Measurements from ENCODE around the gene ATP5F1D.
A peak's percentile ranks its signal among the peaks of the same experiment; 100 is the strongest.

Gene ATP5F1D

GRCh38 chr19:1248786-1249297 is 7.3 kb downstream of the ATP5F1D start:
- Mint-ChIP-seq H3K27me3 (no peaks in the 10 kb centered on the region), H3K4me3 (peak overlapping the region; percentile 72)

GRCh38 chr19:1249298-1249989 is 7.9 kb downstream of the ATP5F1D start:
- H3K4me1 Mint-ChIP-seq = peaks cover 9% of the 10 kb centered on the region
- H3K27me3 Mint-ChIP-seq = no peaks in the 10 kb centered on the region
- H3K36me3 Mint-ChIP-seq = no peaks in the 10 kb centered on the region
- H3K9me3 Mint-ChIP-seq = no peaks in the 10 kb centered on the region
- H3K4me3 Mint-ChIP-seq = peak overlapping the region; percentile 83
- H3K27ac Mint-ChIP-seq = peak overlapping the region; percentile 91

More at GRCh38 chr19:1248786-1249297, 7.3 kb downstream of the ATP5F1D start:
- H3K27ac Mint-ChIP-seq = no peak overlapping the region
- H3K9me3 Mint-ChIP-seq = no peaks in the 10 kb centered on the region
- no peaks in the 10 kb centered on the region for H3K36me3 Mint-ChIP-seq
- H3K4me1 Mint-ChIP-seq = peaks cover 8% of the 10 kb centered on the region

GRCh38 chr19:1249990-1250436 is 8.5 kb downstream of the ATP5F1D start:
- Mint-ChIP-seq H3K27me3 (no peaks in the 10 kb centered on the region), H3K36me3 (no peaks in the 10 kb centered on the region), H3K4me3 (peak overlapping the region; percentile 83), H3K9me3 (no peaks in the 10 kb centered on the region), H3K27ac (no peak overlapping the region), H3K4me1 (peaks cover 11% of the 10 kb centered on the region)

GRCh38 chr19:1250437-1251260 is 9.1 kb downstream of the ATP5F1D start:
- peak overlapping the region; percentile 92 for H3K4me3 Mint-ChIP-seq
- H3K27me3 Mint-ChIP-seq = no peaks in the 10 kb centered on the region
- no peaks in the 10 kb centered on the region for H3K9me3 Mint-ChIP-seq
- H3K4me1 Mint-ChIP-seq = peaks cover 11% of the 10 kb centered on the region
- H3K36me3 Mint-ChIP-seq = no peaks in the 10 kb centered on the region
- no peak overlapping the region for H3K27ac Mint-ChIP-seq

- Mint-ChIP-seq H3K9me3 (no peaks in the 10 kb centered on the region), H3K4me1 (peaks cover 11% of the 10 kb centered on the region), H3K27ac (peak overlapping the region; percentile 91), H3K27me3 (no peaks in the 10 kb centered on the region), H3K4me3 (peak overlapping the region; percentile 92), H3K36me3 (no peaks in the 10 kb centered on the region)
These were observed 10.0 kb downstream of the ATP5F1D start for GRCh38 chr19:1251330-1252220.

GRCh38 chr19:1252221-1252820 is 10.8 kb downstream of the ATP5F1D start:
- H3K4me1 Mint-ChIP-seq = peaks cover 12% of the 10 kb centered on the region
- no peaks in the 10 kb centered on the region for H3K9me3 Mint-ChIP-seq
- H3K27me3 Mint-ChIP-seq = no peaks in the 10 kb centered on the region
- no peaks in the 10 kb centered on the region for H3K36me3 Mint-ChIP-seq
- H3K27ac Mint-ChIP-seq = no peak overlapping the region
- peak overlapping the region; percentile 92 for H3K4me3 Mint-ChIP-seq

GRCh38 chr19:1252821-1253513 is 11.4 kb downstream of the ATP5F1D start:
- peak overlapping the region; percentile 71 for H3K4me3 Mint-ChIP-seq
- no peaks in the 10 kb centered on the region for H3K9me3 Mint-ChIP-seq
- H3K27me3 Mint-ChIP-seq = no peaks in the 10 kb centered on the region
- H3K27ac Mint-ChIP-seq = peak overlapping the region; percentile 51
- peaks cover 1% of the 10 kb centered on the region for H3K36me3 Mint-ChIP-seq
- H3K4me1 Mint-ChIP-seq = peaks cover 18% of the 10 kb centered on the region

GRCh38 chr19:1253514-1254080 is 12.0 kb downstream of the ATP5F1D start:
- Mint-ChIP-seq H3K4me1 (peaks cover 23% of the 10 kb centered on the region), H3K27ac (peak overlapping the region; percentile 51), H3K27me3 (no peaks in the 10 kb centered on the region), H3K4me3 (peak overlapping the region; percentile 71), H3K9me3 (no peaks in the 10 kb centered on the region), H3K36me3 (peaks cover 1% of the 10 kb centered on the region)

GRCh38 chr19:1254081-1254527 is 12.6 kb downstream of the ATP5F1D start:
- H3K36me3 Mint-ChIP-seq = peaks cover 1% of the 10 kb centered on the region
- no peak overlapping the region for H3K4me3 Mint-ChIP-seq
- H3K4me1 Mint-ChIP-seq = peaks cover 28% of the 10 kb centered on the region
- H3K27ac Mint-ChIP-seq = no peak overlapping the region
- H3K27me3 Mint-ChIP-seq = no peaks in the 10 kb centered on the region
- no peaks in the 10 kb centered on the region for H3K9me3 Mint-ChIP-seq

- peak overlapping the region; percentile 83 for H3K27ac Mint-ChIP-seq
- H3K9me3 Mint-ChIP-seq = no peaks in the 10 kb centered on the region
- H3K4me3 Mint-ChIP-seq = no peak overlapping the region
- no peaks in the 10 kb centered on the region for H3K27me3 Mint-ChIP-seq
- peaks cover 1% of the 10 kb centered on the region for H3K36me3 Mint-ChIP-seq
- H3K4me1 Mint-ChIP-seq = peaks cover 30% of the 10 kb centered on the region
These were observed 13.1 kb downstream of the ATP5F1D start for GRCh38 chr19:1254530-1255185.

- H3K4me3 Mint-ChIP-seq = no peak overlapping the region
- peak overlapping the region; percentile 83 for H3K27ac Mint-ChIP-seq
- no peaks in the 10 kb centered on the region for H3K27me3 Mint-ChIP-seq
- H3K9me3 Mint-ChIP-seq = no peaks in the 10 kb centered on the region
- H3K4me1 Mint-ChIP-seq = peaks cover 35% of the 10 kb centered on the region
- peaks cover 1% of the 10 kb centered on the region for H3K36me3 Mint-ChIP-seq
These were observed 13.9 kb downstream of the ATP5F1D start for GRCh38 chr19:1255186-1256161.

- H3K4me3 Mint-ChIP-seq = peak overlapping the region; percentile 30
- peaks cover 1% of the 10 kb centered on the region for H3K36me3 Mint-ChIP-seq
- H3K27me3 Mint-ChIP-seq = no peaks in the 10 kb centered on the region
- H3K9me3 Mint-ChIP-seq = no peaks in the 10 kb centered on the region
- no peak overlapping the region for H3K27ac Mint-ChIP-seq
- H3K4me1 Mint-ChIP-seq = peaks cover 42% of the 10 kb centered on the region
These were observed 15.3 kb downstream of the ATP5F1D start for GRCh38 chr19:1256646-1257474.

Measured in activated naive CD4-positive, alpha-beta T cell treated with anti-CD3 and anti-CD28 coated beads, Interleukin-2, amount 50 U/mL, for 24 hours (primary cell).